Measurements from ENCODE around the gene LTBP1. TPM values are rescaled to one million over a fixed set of nuclear protein-coding genes. Genes with fewer than 3 reads are reported as not detected.
A peak's percentile ranks its signal among the peaks of the same experiment; 100 is the strongest.

LTBP1 gene
- total and polyA plus RNA-seq, 2 of the 13 experiments (the other 11 are each of a cell fraction or from before 2014, with no cell fraction given): 0.12 to 0.22 TPM

GRCh38 chr2:33340280-33340679 lies 393.5 kb downstream of the LTBP1 start (continued):
- TF ChIP-seq HNF4G (IDR thresholded peaks at IDR 0.05; ENCODE audit: borderline replicate concordance, low read depth, low read length): no peak
- TF ChIP-seq HNF4G (CRISPR knock-in tag; IDR thresholded peaks at IDR 0.05; ENCODE audit: borderline replicate concordance, low read depth): no peak
- TF ChIP-seq MYPOP (CRISPR knock-in tag; IDR thresholded peaks at IDR 0.05): no peak
- TF ChIP-seq MAFG (CRISPR knock-in tag; IDR thresholded peaks at IDR 0.05): no peak

- Histone ChIP-seq H3K36me3 (replicated peaks in 1 of 2; ENCODE audit: control insufficient read depth in 1 of 2, insufficient read depth in 2 of 2, low read length in 2 of 2) (no peaks in the 10 kb centered on the region), H3K9me3 (ENCODE audit: low read length) (no peaks in the 10 kb centered on the region), H3K79me2 (ENCODE audit: insufficient read depth, low read length) (no peaks in the 10 kb centered on the region), H3K9ac (ENCODE audit: insufficient read depth, low read depth, low read length) (no peak overlapping the region), H4K20me1 (ENCODE audit: insufficient read depth, low read length) (no peaks in the 10 kb centered on the region), H3K27me3 (ENCODE audit: control insufficient read depth in 1 of 2, insufficient read depth in 2 of 2, low read length in 2 of 2) (peaks cover 0 to 11% of the 10 kb centered on the region in 2 experiments; a peak in 1 of 5 replicates), H3K4me1 (ENCODE audit: insufficient read depth, low read length) (no peaks in the 10 kb centered on the region), H2AFZ (ENCODE audit: low read length) (no peak overlapping the region), H3K4me2 (ENCODE audit: low read depth, low read length) (no peak overlapping the region), H3K4me3 (replicated peaks in 1 of 3; ENCODE audit: insufficient read depth in 1 of 3, low read depth in 2 of 3, low read length in 3 of 3) (no peak overlapping the region), H3K27ac (ENCODE audit: extremely low read length, insufficient read depth, low read length) (no peak overlapping the region)
- no peak for ATAC-seq
- 25% methylated on average over 5 of the region's 5 CpGs for WGBS (ENCODE audit: low lambda C conversion rate)
- FAIRE-seq: no peak
- ChIA-PET POLR2A (no interaction called here), CTCF (ENCODE audit: low intra/inter-chr PET ratio, low total read pairs) (no interaction called here)
- BruUV-seq (replicated peaks): no TSS peak
- intact Hi-C loops (cut with micrococcal nuclease; ENCODE audit: unreplicated experiment) (no loop called here), in situ Hi-C loops (cut with HindIII; ENCODE audit: extremely low pct_ligation_motif_present, low pct_unique_long_range_greater_than_20kb) (no loop called here)
- TF ChIP-seq FOXP1 (IDR thresholded peaks at IDR 0.05) (no peak), FOXP1 (CRISPR knock-in tag; IDR thresholded peaks at IDR 0.05) (peak; percentile 8; the same call in 1 of the 2 replicates), HOXA7 (CRISPR knock-in tag; IDR thresholded peaks at IDR 0.05) (no peak), ZNF709 (CRISPR knock-in tag; IDR thresholded peaks at IDR 0.05) (no peak), FOXM1 (CRISPR knock-in tag; IDR thresholded peaks at IDR 0.05) (no peak)
- DNase-seq (ENCODE audit: low spot score): no peak
These were observed 395.4 kb downstream of the LTBP1 start for GRCh38 chr2:33342171-33342570.

Measured in HepG2 (cell line).